ENCODE data around the gene SIDT2. TPM values are rescaled to one million over a fixed set of nuclear protein-coding genes. Genes with fewer than 3 reads are reported as not detected.
"Not testable (repeated sequence)": the region's sequence is repeated elsewhere in the genome, so short reads cannot be mapped to it uniquely, and the experiment has no call there.

The SIDT2 gene
- polyA plus RNA-seq, 1 donor from 2014 or later, result 11.1 TPM

DNA sequence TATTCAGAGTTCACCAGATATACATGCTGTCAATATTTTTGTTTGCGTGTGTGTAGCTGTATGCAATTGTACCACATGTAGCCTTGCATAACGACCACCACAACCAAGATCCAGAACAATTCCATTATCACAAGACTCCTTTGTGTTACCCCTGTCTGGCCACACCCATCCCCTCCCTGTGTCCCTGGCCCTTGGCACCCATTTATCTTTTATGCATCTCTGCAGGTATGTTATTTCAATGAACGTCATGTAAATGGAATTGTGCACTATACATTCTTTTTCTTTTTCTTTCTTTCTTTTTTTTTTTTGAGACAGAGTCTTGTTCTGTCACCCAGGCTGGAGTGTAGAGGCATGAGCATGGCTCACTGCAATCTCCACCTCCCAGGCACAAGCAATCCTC, 44.1 kb upstream of the SIDT2 start (continued):
- TF ChIP-seq EZH2 (IDR thresholded peaks at IDR 0.05; ENCODE audit: borderline replicate concordance, insufficient read depth, low read length, poor library complexity, severe bottlenecking), result no peak

DNA sequence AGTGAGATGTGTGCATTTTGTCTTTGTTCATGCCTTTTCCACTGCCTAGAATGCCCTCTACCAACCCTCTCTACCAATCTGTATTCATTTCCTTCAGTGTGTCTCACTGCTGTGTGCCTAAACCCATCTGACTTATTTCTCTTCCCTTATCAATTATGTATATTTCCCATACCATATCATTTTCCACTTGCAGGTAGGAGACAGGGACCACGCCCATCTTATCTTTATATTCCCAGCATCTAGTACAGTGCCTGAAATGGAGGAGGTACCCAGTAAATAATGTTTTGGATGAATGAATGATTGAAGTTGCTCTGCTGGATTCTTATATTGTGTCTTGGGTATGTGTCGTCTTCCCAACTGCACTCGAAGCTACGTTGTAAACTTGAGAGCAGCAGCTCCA, 43.6 kb upstream of the SIDT2 start:
- H3K27ac ChIP-seq (ENCODE audit: low read length); H3K79me2 ChIP-seq (replicated peaks; ENCODE audit: insufficient read depth, low read length); H3F3A ChIP-seq (ENCODE audit: insufficient read depth, low read length, poor library complexity, severe bottlenecking); H4K20me1 ChIP-seq (ENCODE audit: insufficient read depth); H3K9me2 ChIP-seq (ENCODE audit: insufficient read depth, low read length); H3K36me3 ChIP-seq (ENCODE audit: insufficient read depth, low read length); H3K4me2 ChIP-seq (ENCODE audit: low read length); H3K9me3 ChIP-seq (ENCODE audit: low read length); H3K9ac ChIP-seq (ENCODE audit: low read length); H3K4me3 ChIP-seq (ENCODE audit: low read length); H3K27me3 ChIP-seq (ENCODE audit: insufficient read depth, low read depth, low read length); H2AFZ ChIP-seq (ENCODE audit: low read depth, low read length): not testable (repeated sequence)

DNA sequence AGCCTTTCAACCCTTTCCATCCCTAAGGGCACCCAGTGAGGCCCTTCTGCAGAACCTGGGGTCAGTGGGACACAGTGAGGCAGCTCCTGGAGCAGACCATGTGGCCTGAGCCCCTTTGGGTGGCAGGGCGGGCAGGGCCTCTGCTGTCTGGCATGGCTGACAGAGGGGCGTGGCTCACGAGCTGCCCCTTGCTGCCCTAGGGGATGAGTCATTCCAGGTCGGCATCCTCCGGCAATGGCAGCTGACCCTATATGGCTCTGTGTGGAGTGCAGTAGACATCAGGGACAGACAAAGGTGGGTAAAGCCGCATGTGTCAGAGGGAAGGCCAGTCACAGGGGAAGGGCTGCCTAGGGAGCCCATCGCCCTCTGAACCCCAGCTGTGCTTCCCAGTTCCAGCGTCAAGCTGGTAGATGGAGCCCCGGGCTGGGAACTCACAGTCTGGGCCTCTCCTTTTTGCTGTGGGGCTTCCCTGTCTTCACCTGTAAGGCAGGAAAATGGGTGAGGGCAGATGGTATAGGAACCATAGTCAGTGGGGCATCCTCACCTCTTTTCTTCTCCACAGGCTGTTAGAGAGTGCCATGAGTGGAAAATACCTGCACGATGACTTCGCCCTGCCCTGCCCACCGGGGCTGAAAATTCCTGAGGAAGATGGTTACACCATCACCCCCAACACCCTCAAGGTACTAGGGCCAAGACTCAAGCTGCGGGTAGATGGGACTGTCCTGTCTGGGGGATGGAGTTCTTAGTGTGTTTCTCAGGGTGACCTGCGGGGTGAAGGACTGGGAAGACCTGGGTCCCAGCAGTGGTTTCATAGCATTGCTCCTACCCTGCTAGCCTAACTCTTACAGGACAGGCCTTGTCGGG, 41.1 kb upstream of the SIDT2 start:
- not testable (repeated sequence) for H3K9me3 ChIP-seq (ENCODE audit: low read length); H3K9me2 ChIP-seq (ENCODE audit: insufficient read depth, low read length); H3K9ac ChIP-seq (ENCODE audit: low read length); H3K4me3 ChIP-seq (ENCODE audit: low read length); H3K27me3 ChIP-seq (ENCODE audit: insufficient read depth, low read depth, low read length); H3F3A ChIP-seq (ENCODE audit: insufficient read depth, low read length, poor library complexity, severe bottlenecking); H3K36me3 ChIP-seq (ENCODE audit: insufficient read depth, low read length); H3K4me2 ChIP-seq (ENCODE audit: low read length); H2AFZ ChIP-seq (ENCODE audit: low read depth, low read length); H3K27ac ChIP-seq (ENCODE audit: low read length); H4K20me1 ChIP-seq (ENCODE audit: insufficient read depth); H3K79me2 ChIP-seq (replicated peaks; ENCODE audit: insufficient read depth, low read length)

DNA sequence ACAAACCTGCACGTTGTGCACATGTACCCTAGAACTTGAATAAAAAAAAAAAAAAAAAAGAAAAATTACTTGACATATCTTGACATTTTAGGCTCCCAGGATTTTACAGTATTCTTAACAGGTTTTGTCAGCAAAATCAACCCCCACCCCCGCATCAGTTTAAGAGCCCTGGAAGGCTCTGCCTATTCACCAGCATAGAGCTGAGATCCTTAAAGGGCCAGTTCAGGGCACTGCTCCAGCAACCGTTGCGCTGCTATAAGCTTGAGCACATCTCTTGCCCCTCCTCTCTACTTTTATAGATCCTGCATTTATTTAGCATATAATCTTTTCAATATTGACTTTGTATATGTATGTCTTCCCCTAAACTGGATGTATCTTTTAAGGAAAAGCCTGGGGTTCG, 35.2 kb upstream of the SIDT2 start:
- H3K9me3 ChIP-seq (ENCODE audit: low read length), result no peaks in the 10 kb centered on the region
- H2AFZ ChIP-seq (ENCODE audit: low read depth, low read length), result peak overlapping the region; percentile 89

More for the DNA sequence above, 35.2 kb upstream of the SIDT2 start:
- no peaks in the 10 kb centered on the region for H3F3A ChIP-seq (ENCODE audit: insufficient read depth, low read length, poor library complexity, severe bottlenecking)
- H3K9ac ChIP-seq (ENCODE audit: low read length), result peak overlapping the region; percentile 91
- no peaks in the 10 kb centered on the region for H3K36me3 ChIP-seq (ENCODE audit: insufficient read depth, low read length)
- H3K79me2 ChIP-seq (replicated peaks; ENCODE audit: insufficient read depth, low read length), result peaks cover 39% of the 10 kb centered on the region
- TF ChIP-seq SMC3 (conservative IDR thresholded peaks at IDR 0.05; ENCODE audit: poor library complexity) (no peak), POLR2AphosphoS5 (IDR thresholded peaks at IDR 0.05) (no peak), MXI1 (conservative IDR thresholded peaks at IDR 0.05; ENCODE audit: poor library complexity, severe bottlenecking) (no peak), RAD21 (conservative IDR thresholded peaks at IDR 0.05) (no peak), EP300 (conservative IDR thresholded peaks at IDR 0.05; ENCODE audit: poor library complexity, severe bottlenecking) (no peak), TAF1 (IDR thresholded peaks at IDR 0.05; ENCODE audit: low read depth) (no peak), EZH2 (IDR thresholded peaks at IDR 0.05; ENCODE audit: borderline replicate concordance, insufficient read depth, low read length, poor library complexity, severe bottlenecking) (no peak)
- TF ChIP-seq, protein P1, sequence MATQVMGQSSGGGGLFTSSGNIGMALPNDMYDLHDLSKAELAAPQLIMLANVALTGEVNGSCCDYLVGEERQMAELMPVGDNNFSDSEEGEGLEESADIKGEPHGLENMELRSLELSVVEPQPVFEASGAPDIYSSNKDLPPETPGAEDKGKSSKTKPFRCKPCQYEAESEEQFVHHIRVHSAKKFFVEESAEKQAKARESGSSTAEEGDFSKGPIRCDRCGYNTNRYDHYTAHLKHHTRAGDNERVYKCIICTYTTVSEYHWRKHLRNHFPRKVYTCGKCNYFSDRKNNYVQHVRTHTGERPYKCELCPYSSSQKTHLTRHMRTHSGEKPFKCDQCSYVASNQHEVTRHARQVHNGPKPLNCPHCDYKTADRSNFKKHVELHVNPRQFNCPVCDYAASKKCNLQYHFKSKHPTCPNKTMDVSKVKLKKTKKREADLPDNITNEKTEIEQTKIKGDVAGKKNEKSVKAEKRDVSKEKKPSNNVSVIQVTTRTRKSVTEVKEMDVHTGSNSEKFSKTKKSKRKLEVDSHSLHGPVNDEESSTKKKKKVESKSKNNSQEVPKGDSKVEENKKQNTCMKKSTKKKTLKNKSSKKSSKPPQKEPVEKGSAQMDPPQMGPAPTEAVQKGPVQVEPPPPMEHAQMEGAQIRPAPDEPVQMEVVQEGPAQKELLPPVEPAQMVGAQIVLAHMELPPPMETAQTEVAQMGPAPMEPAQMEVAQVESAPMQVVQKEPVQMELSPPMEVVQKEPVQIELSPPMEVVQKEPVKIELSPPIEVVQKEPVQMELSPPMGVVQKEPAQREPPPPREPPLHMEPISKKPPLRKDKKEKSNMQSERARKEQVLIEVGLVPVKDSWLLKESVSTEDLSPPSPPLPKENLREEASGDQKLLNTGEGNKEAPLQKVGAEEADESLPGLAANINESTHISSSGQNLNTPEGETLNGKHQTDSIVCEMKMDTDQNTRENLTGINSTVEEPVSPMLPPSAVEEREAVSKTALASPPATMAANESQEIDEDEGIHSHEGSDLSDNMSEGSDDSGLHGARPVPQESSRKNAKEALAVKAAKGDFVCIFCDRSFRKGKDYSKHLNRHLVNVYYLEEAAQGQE (IDR thresholded peaks at IDR 0.05; ENCODE audit: borderline replicate concordance), result no peak
- TF ChIP-seq, protein P2, sequence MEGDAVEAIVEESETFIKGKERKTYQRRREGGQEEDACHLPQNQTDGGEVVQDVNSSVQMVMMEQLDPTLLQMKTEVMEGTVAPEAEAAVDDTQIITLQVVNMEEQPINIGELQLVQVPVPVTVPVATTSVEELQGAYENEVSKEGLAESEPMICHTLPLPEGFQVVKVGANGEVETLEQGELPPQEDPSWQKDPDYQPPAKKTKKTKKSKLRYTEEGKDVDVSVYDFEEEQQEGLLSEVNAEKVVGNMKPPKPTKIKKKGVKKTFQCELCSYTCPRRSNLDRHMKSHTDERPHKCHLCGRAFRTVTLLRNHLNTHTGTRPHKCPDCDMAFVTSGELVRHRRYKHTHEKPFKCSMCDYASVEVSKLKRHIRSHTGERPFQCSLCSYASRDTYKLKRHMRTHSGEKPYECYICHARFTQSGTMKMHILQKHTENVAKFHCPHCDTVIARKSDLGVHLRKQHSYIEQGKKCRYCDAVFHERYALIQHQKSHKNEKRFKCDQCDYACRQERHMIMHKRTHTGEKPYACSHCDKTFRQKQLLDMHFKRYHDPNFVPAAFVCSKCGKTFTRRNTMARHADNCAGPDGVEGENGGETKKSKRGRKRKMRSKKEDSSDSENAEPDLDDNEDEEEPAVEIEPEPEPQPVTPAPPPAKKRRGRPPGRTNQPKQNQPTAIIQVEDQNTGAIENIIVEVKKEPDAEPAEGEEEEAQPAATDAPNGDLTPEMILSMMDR (IDR thresholded peaks at IDR 0.05; ENCODE audit: poor library complexity, severe bottlenecking), result no peak
- H3K9me2 ChIP-seq (ENCODE audit: insufficient read depth, low read length), result no peaks in the 10 kb centered on the region
- H4K20me1 ChIP-seq (ENCODE audit: insufficient read depth), result peaks cover 9% of the 10 kb centered on the region
- H3K4me3 ChIP-seq (ENCODE audit: low read length), result peak overlapping the region; percentile 88
- peak overlapping the region; percentile 85 for H3K4me2 ChIP-seq (ENCODE audit: low read length)
- no peaks in the 10 kb centered on the region for H3K27me3 ChIP-seq (ENCODE audit: insufficient read depth, low read depth, low read length)
- peak overlapping the region; percentile 94 for H3K27ac ChIP-seq (ENCODE audit: low read length)

All from neural cell (in vitro differentiated cells).